ENCODE data around the gene NUP43. TPM values are rescaled to one million over a fixed set of nuclear protein-coding genes. Genes with fewer than 3 reads are reported as not detected.

Gene NUP43
- total RNA-seq, 2 donors from 2014 or later: 8.6 to 22.8 TPM

GRCh38 chr6:149766156-149766769 lies 19.9 kb upstream of the NUP43 start:
- intact Hi-C loops (cut with DNase I): no loop called here
- ATAC-seq: no peak
- H3K9me3 ChIP-seq: no peaks in the 10 kb centered on the region
- H3K27ac ChIP-seq: no peak overlapping the region
- no peak overlapping the region for H3K4me3 ChIP-seq
- no peaks in the 10 kb centered on the region for H3K36me3 ChIP-seq (replicated peaks in 1 of 2; ENCODE audit: insufficient read depth in 1 of 2, low read depth in 2 of 2)
- TF ChIP-seq POLR2A (IDR thresholded peaks at IDR 0.05): no peak
- TF ChIP-seq, protein P1, sequence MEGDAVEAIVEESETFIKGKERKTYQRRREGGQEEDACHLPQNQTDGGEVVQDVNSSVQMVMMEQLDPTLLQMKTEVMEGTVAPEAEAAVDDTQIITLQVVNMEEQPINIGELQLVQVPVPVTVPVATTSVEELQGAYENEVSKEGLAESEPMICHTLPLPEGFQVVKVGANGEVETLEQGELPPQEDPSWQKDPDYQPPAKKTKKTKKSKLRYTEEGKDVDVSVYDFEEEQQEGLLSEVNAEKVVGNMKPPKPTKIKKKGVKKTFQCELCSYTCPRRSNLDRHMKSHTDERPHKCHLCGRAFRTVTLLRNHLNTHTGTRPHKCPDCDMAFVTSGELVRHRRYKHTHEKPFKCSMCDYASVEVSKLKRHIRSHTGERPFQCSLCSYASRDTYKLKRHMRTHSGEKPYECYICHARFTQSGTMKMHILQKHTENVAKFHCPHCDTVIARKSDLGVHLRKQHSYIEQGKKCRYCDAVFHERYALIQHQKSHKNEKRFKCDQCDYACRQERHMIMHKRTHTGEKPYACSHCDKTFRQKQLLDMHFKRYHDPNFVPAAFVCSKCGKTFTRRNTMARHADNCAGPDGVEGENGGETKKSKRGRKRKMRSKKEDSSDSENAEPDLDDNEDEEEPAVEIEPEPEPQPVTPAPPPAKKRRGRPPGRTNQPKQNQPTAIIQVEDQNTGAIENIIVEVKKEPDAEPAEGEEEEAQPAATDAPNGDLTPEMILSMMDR (IDR thresholded peaks at IDR 0.05): no peak
- DNase-seq: peak in 1 of 4 donors; percentile 22
- H3K27me3 ChIP-seq: no peaks in the 10 kb centered on the region
- peaks cover 11% of the 10 kb centered on the region for H3K4me1 ChIP-seq
- 61 to 79% methylated on average over 3 of the region's 3 CpGs for WGBS, 2 donors

DNA sequence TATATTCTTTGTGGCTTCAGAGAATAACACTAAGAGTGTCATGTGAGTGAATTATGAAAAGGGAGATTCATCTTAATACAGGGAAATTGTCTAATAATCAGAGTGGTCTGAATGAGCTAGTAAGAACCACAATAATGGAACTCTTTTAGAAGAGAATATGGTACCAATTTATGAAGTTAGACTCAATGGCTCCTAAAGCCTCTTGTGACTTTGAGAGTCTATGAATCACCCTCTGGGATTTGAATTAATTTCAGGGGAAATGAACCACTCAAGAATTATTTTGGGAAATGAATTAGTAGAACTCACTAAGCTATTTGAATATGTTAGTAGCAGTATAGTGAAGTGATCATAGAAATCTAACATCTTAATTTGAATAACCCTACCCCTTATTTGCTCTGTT lies 17.5 kb upstream of the NUP43 start:
- DNase-seq (no peak), ATAC-seq (no peak)
- Histone ChIP-seq H3K9me3 (no peaks in the 10 kb centered on the region), H3K27me3 (no peaks in the 10 kb centered on the region), H3K36me3 (replicated peaks in 1 of 2; ENCODE audit: insufficient read depth in 1 of 2, low read depth in 2 of 2) (peaks cover 0 to 3% of the 10 kb centered on the region in 2 donors), H3K27ac (no peak overlapping the region), H3K4me3 (no peak overlapping the region), H3K4me1 (no peaks in the 10 kb centered on the region)
- TF ChIP-seq POLR2A (IDR thresholded peaks at IDR 0.05): no peak
- TF ChIP-seq, protein P1 (IDR thresholded peaks at IDR 0.05): no peak
- intact Hi-C loops (cut with DNase I): no loop called here

GRCh38 chr6:149761438-149761837 lies 15.1 kb upstream of the NUP43 start:
- Histone ChIP-seq H3K36me3 (replicated peaks in 1 of 2; ENCODE audit: insufficient read depth in 1 of 2, low read depth in 2 of 2) (peaks cover 0 to 3% of the 10 kb centered on the region in 2 donors), H3K27ac (no peak overlapping the region), H3K9me3 (no peaks in the 10 kb centered on the region), H3K27me3 (no peaks in the 10 kb centered on the region), H3K4me3 (no peak overlapping the region), H3K4me1 (no peaks in the 10 kb centered on the region)
- intact Hi-C loops (cut with DNase I): no loop called here
- 69 to 88% methylated on average over 1 of the region's 1 CpG for WGBS, 2 donors
- no peak for TF ChIP-seq POLR2A (IDR thresholded peaks at IDR 0.05)
- TF ChIP-seq, protein P1 (IDR thresholded peaks at IDR 0.05): no peak
- DNase-seq (no peak), ATAC-seq (no peak)

DNA sequence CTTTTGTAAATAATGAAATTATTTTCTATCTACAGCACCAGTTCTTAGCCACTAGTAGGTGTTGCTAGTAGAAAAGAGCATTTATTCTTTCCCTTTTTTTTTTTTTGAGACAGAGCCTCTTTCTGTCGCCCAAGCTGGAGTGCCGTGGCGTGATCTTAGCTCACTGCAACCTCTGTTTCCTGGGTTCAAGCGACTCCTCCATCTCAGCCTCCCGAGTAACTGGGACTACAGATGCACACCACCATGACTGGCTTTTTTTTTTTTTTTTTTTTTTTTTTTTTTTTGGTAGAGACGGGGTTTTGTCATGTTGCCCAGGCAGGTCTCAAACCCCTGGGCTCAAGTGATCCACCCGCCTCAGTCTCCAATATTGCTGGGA lies 9.9 kb upstream of the NUP43 start:
- H3K27me3 ChIP-seq: no peaks in the 10 kb centered on the region
- H3K9me3 ChIP-seq: no peaks in the 10 kb centered on the region
- WGBS, 2 donors: 92 to 97% methylated on average over 6 to 7 of the region's 7 CpGs
- no peak for DNase-seq
- TF ChIP-seq, protein P1 (IDR thresholded peaks at IDR 0.05): no peak
- TF ChIP-seq POLR2A (IDR thresholded peaks at IDR 0.05): no peak
- intact Hi-C loops (cut with DNase I): no loop called here
- peaks cover 0 to 3% of the 10 kb centered on the region in 2 donors for H3K36me3 ChIP-seq (replicated peaks in 1 of 2; ENCODE audit: insufficient read depth in 1 of 2, low read depth in 2 of 2)
- H3K27ac ChIP-seq: no peak overlapping the region
- H3K4me3 ChIP-seq: no peak overlapping the region
- no peak for ATAC-seq
- no peaks in the 10 kb centered on the region for H3K4me1 ChIP-seq
